ENCODE data around the gene UQCR10.

The UQCR10 gene

DNA sequence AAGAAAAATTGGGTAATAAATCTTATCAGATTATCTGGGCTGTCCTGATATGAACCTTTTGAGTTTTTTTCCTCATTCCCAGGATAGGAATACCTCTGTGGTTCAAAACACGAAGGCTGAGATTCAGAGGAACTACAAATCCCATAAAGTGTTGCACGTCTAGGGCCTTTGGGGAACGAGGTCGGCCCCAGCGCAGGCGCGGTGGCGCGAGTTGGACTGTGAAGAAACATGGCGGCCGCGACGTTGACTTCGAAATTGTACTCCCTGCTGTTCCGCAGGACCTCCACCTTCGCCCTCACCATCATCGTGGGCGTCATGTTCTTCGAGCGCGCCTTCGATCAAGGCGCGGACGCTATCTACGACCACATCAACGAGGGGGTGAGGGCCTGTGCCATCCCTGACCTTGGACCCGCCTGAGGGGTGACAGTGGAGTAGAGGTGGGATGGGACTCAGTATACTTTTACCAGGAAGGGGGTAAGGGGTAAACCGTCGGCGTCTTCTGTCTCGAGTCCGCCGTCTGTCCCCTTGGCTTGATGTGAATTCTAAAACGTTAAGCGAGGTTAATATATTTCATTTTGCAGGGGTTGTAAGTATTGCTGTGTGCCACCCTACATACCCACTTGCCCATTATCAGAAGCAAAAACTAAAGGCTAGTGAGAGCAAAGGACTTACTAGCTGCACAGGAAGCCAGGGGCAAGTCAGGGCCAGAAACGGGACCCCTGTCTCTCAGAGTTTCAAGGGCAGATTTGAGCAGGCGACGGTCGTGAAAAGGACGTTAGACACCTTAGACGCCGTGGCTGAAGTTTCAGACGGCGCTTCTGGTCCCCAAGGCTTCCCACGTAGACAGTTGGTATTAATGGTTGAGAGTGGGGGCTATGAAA lies at the start of gene UQCR10:
Gene UQCR10 (plus strand): TSS at position 199 of the 881 bp plus-strand sequence. CDS start 30 bp downstream, at position 229.
- TF ChIP-seq, protein P1, sequence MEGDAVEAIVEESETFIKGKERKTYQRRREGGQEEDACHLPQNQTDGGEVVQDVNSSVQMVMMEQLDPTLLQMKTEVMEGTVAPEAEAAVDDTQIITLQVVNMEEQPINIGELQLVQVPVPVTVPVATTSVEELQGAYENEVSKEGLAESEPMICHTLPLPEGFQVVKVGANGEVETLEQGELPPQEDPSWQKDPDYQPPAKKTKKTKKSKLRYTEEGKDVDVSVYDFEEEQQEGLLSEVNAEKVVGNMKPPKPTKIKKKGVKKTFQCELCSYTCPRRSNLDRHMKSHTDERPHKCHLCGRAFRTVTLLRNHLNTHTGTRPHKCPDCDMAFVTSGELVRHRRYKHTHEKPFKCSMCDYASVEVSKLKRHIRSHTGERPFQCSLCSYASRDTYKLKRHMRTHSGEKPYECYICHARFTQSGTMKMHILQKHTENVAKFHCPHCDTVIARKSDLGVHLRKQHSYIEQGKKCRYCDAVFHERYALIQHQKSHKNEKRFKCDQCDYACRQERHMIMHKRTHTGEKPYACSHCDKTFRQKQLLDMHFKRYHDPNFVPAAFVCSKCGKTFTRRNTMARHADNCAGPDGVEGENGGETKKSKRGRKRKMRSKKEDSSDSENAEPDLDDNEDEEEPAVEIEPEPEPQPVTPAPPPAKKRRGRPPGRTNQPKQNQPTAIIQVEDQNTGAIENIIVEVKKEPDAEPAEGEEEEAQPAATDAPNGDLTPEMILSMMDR (conservative IDR thresholded peaks at IDR 0.05; ENCODE audit: low read depth, low read length), result no peak
- peak; percentile 61 for DNase-seq (ENCODE audit: low read depth)

DNA sequence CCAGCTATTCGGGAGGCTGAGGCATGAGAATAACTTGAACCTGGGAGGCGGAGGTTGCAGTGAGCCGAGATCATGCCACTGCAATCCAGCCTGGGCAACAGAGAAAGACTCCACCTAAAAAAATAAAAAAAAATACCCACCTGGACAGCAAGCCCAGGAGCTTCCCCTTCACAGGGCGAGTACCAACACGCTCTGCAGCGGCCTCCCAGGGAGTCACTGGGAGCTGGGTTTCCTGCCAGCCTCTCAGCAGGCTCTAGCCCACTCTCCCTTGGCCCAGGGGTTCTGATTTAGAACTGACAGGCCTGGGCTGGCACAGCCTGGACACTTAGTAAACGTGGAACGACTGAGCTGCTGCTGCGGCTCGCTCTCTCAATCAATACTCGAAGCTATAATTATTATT lies 49.4 kb upstream of the UQCR10 start:
- H3K4me3 ChIP-seq (ENCODE audit: low read length), result no peak overlapping the region
- TF ChIP-seq, protein P1 (conservative IDR thresholded peaks at IDR 0.05; ENCODE audit: low read depth, low read length), result no peak
- no peak for DNase-seq (ENCODE audit: low read depth)

More for the DNA sequence above, at the start of gene UQCR10:
- H3K4me3 ChIP-seq (ENCODE audit: low read length), result peak within 1 kb of the TSS; percentile 95

DNA sequence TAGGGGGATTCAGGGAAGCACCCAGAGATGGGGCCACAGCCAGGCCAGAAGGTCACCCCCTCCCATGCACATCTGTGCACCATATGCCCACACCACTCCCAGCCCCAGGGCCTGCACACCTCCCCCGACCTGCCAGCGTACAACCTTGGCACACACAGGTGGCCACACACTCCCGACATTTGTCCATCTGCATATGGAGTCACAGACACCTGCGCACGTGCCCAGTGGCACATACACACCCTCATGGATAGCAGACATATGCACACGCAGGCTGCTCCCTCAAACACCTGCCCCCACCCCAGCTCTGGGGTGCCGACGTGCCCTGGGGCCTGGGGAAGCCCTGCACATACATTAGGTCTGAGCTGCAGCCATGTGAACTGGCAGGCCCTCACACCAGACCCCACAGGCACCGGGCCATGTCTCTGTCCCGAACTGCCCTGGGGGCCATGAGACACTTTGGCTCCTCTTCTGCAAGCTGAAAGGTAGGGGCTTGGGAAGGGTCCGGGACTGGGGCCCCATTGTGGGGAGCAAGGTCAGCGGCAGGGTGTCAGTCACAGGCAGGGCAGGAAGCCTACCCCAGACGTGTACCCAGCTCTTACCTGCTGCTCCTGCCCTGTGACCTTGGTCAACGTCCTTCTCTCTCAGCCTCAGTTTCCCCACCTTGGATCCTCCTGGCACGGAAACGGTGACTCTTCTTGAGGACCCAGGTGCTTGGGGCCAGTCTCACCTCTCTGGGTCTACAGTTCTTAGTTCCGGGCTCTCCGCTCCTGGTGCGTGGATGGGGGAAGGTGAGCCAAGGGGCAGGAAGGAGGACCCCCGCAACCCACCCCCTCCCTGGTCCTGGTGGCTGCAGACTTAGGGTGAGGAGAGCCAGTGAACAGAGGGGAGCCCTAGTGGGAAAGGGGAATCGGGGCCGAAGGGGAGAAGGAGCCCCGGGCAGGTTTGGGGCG lies 47.9 kb upstream of the UQCR10 start:
- H3K4me3 ChIP-seq (ENCODE audit: low read length), result no peak overlapping the region
- no peak for DNase-seq (ENCODE audit: low read depth)
- TF ChIP-seq, protein P1 (conservative IDR thresholded peaks at IDR 0.05; ENCODE audit: low read depth, low read length), result no peak

DNA sequence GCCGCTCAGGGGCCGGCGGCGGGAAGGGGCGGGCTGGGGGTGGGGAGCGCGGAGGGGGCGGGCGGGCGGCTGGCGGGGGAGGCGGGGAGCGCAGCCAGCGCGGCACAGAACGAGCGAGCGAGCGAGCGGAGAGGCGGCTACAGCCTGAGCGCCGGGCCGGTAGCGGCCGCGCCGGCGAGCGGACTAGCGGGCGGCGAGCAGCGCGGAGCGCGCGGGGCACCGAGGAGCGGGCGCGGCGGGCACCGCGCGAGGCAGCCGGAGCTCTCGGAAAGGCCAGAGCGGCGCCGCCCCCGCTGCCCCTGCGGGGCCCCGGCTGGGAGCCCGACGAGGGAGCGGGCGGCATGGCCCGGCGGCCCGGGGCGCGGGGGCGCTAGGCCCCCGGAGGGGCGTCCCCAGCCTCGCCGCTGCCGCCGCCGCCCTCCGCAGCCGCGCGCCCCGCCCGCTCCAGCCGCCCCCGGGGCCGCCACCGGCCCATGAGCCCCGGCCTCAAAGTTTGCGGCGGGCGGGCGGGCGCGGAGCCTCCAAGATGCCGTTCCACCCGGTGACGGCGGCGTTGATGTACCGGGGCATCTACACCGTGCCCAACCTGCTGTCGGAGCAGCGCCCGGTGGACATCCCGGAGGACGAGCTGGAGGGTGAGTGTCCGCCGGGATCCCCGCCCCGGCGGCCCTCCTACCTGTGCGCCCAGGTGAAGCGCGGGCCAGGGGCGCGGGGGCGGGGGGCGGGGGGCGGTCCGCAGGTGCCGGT lies 47.1 kb upstream of the UQCR10 start, which contains the start of gene CABP7:
Gene CABP7 (plus strand): TSS at position 105 of the 747 bp plus-strand sequence. CDS start 422 bp downstream, at position 527.
- DNase-seq (ENCODE audit: low read depth), result no peak
- TF ChIP-seq, protein P1 (conservative IDR thresholded peaks at IDR 0.05; ENCODE audit: low read depth, low read length), result no peak
- H3K4me3 ChIP-seq (ENCODE audit: low read length), result peak within 1 kb of the TSS; percentile 20

DNA sequence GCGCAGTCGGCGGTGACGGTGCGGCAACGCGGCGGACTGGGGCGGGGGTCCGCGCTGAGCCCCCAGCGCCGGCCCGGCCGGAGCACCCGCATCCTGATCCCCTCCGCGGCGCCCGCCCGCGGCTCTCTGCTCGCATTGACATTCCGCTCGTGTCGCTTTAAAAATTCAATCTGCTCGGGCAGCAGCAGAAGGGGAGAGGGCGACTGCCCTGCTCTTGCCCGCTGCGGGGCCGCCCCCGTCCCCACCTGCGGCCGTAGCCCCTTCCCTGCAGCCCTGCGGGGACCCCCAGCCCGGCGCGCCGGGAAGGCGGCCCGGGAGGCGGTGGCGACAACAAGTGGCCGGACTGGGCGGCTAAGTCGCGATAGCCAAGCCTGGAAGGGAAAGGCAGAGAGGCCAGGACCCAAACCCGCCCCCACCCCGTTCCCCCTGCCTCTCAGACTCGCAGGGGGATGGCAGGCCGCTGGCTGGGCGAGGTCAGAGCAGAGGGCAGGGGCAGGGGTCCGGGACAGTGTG lies 46.3 kb upstream of the UQCR10 start:
- no peak overlapping the region for H3K4me3 ChIP-seq (ENCODE audit: low read length)
- DNase-seq (ENCODE audit: low read depth), result no peak
- TF ChIP-seq, protein P1 (conservative IDR thresholded peaks at IDR 0.05; ENCODE audit: low read depth, low read length), result no peak

DNA sequence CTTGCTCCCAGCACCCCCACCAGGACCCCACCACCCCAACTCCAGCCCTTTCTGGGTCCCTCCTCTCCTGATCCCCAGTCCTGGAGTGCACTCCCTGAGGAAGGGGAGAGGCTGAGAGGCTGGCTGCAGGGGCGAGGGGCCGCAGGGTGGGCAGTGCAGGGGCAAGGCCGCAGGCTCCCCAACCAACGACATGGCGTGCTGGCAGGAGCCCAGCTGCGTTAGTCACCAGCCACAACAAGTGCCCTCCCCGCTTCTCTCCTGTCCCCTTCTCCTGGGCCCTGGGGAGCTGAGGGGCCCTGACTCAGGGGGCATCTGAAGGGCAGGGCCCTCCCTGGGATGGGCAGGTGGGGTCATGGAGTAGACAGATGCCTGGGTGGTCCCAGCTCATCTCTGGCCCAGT lies 45.0 kb upstream of the UQCR10 start:
- DNase-seq (ENCODE audit: low read depth), result no peak
- H3K4me3 ChIP-seq (ENCODE audit: low read length), result no peak overlapping the region
- TF ChIP-seq, protein P1 (conservative IDR thresholded peaks at IDR 0.05; ENCODE audit: low read depth, low read length), result no peak

Data from retinal pigment epithelial cell (primary cell).